8988T (cell line): Measurements from ENCODE around the gene DOC2B.
"Not testable (repeated sequence)": the region's sequence is repeated elsewhere in the genome, so short reads cannot be mapped to it uniquely, and the experiment has no call there.

Experiments used
- DNase-seq: peaks from one replicate; pipeline ENCODE4 v3.0.0; 2011

Gene DOC2B

GRCh38 chr17:210402-210801 lies 29.0 kb upstream of the DOC2B start:
- no peak for DNase-seq

- no peak for DNase-seq
Observed at GRCh38 chr17:208429-208828, 27.0 kb upstream of the DOC2B start.

GRCh38 chr17:207775-208174 lies 26.3 kb upstream of the DOC2B start:
- no peak for DNase-seq

DNA sequence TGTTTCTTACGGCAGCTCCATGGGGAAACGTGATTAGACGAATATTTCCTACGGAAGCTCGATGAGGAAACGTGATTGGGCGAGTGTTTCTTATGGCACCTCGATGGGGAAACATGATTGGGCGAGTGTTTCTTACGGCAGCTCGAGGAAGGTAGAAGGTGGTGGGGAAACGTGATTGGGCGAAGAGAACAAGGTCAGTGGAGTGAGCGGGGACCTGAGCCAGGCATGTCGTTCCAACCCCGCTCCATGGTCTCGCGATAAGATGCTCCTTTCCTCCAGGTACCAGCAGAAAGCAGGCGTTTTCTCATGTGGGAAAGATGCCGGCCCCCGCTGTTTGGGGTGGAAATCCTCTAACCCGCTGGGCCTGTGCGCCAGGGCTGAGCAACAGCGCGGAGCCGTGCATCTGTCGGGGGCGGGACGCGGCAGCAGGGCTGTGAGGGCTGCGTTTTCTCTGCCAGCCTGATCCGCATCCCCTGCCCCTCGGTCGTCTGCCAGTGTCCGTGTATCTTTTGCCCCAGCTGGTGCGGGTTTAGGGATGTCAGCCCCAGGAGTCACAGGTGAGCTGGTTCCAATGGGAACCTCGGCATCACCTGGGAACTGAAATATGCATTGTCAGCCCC lies 25.6 kb upstream of the DOC2B start:
- no peak for DNase-seq

GRCh38 chr17:206484-206883 lies 25.0 kb upstream of the DOC2B start:
- not testable (repeated sequence) for DNase-seq

GRCh38 chr17:205817-206216 lies 24.4 kb upstream of the DOC2B start:
- DNase-seq: no peak

GRCh38 chr17:205148-205669 lies 23.8 kb upstream of the DOC2B start:
- DNase-seq: no peak

DNA sequence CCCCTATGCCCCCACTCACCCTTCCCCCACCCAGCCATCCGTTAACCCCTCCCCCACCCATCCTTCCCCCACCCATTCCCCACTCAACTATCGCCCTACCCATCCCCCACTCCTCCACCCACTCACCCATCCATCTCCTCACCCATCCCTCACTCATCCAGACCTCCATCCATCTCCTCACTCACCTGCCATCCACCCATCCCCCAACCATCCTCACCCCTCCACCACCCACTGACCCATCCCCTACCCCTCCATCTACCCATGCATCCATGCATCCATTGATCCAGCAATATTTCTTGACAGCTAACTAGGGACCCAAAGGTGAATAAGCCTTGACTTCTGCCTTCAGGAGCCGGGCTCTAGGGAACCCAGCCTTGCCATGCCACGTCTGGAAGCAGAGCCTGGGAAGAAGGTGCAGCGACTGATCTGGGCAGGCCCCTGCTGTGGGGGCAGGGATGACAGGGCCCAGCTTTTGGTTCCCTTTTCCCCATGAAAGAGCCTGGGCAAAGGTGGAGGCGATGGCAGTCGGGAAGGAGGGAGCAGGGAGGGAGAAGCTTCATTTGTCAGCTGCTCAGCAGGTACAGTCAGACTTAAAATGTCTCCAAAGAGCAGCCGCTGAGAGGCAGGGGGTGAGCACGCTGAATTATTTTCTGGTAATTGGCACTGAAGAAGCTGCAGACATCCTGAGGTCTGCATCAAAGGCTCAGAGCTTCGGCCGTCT lies 23.1 kb upstream of the DOC2B start:
- no peak for DNase-seq

DNA sequence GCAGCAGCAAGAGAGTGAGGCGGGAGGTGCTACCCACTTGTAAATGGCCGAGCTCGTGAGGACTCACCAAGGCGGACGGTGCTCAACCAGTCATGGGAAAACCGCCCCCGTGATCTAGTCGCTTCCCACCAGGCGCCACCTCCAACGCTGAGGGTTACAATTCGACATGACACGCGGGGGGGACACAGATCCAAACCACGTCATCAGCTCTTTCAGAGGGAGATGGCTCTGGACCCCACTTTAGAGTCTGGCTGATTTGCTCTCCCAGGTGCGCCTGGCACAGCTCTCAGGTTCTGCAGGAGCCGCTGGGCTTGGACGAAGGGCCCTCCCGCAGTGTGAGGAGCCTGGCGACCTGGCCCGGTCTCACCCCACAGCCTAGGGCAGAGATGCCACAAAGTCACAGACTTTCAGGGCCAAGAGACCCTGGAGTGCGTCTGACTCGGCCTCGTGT lies 21.1 kb upstream of the DOC2B start:
- DNase-seq: no peak

- DNase-seq: not testable (repeated sequence)
Observed at GRCh38 chr17:201736-202135, 20.3 kb upstream of the DOC2B start.

- not testable (repeated sequence) for DNase-seq
Observed at GRCh38 chr17:201257-201656, 19.8 kb upstream of the DOC2B start.

- DNase-seq: no peak
Observed at GRCh38 chr17:200586-200985, 19.1 kb upstream of the DOC2B start.

DNA sequence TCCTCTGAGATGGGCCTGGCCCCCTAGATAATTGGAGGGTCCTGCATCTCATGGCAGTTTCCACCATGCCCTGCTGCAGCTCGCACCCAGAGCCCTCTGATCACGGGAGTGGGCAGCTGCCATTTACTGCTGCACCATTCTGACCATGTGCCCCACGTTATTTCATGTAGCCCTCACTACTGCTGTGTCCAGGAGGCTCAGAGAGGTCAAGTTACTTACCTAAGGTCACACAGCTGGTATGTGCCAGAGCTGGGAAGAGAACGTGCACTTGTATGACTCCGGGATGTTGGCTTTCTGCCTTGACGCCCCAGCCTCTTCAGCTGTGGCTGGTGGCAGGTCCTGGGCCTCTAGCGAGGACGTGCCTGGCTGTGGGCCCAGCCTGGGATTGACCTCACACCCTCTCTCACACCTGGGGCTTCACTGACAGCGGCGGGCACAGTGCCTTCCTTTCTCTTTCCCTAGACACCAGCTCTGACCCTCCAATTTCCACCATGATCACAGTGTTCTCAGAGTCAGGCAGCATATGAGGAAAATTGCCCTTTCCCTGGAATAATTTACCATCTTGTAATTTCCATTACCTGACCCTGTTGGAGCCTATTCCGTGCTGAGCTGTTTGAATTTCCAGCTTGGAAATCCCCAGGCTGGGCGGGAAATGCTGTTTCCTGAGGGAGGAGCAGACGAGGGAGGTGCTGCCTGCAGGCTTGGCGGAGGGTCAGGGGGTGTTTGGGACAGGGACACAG lies 18.5 kb upstream of the DOC2B start:
- DNase-seq: no peak

- no peak for DNase-seq
Observed at GRCh38 chr17:199191-199604, 17.7 kb upstream of the DOC2B start.

GRCh38 chr17:198225-198624 lies 16.8 kb upstream of the DOC2B start:
- DNase-seq: not testable (repeated sequence)

GRCh38 chr17:197352-197751 lies 15.9 kb upstream of the DOC2B start:
- DNase-seq: no peak

DNA sequence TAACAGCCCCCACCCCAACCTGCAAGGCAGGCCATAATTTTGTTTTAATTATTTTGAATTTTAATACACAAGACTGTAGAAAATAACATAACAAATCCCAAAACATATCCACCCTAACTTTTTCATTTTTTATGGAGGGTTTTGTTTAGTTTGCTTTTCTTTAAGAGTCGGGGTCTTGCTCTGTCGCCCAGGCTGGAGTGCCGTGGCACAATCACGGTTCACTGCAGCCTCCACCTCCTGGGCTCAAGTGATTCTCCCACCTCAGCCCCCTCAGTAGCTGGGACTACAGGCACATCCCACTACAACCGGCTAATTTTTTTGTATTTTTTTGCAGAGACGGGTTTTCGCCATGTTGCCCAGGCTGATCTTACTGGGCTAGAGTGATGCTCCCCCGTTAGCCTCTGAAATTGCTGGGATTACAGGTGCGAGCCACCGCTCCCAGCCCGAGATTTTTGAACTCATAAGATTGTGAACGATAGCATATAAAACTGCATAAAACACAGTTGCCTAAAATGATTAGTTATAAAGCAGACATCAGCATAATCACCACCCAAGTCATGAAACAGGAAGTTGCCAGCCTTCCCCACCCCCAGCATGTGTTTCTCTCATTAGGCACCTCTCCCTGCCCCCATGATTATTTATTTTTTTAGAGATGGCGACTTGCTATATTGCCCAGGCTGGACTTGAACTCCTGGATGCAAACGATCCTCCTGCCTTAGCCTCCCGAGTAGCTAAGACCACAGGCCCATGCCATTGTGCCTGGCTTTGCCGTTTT lies 13.6 kb upstream of the DOC2B start:
- no peak for DNase-seq

DNA sequence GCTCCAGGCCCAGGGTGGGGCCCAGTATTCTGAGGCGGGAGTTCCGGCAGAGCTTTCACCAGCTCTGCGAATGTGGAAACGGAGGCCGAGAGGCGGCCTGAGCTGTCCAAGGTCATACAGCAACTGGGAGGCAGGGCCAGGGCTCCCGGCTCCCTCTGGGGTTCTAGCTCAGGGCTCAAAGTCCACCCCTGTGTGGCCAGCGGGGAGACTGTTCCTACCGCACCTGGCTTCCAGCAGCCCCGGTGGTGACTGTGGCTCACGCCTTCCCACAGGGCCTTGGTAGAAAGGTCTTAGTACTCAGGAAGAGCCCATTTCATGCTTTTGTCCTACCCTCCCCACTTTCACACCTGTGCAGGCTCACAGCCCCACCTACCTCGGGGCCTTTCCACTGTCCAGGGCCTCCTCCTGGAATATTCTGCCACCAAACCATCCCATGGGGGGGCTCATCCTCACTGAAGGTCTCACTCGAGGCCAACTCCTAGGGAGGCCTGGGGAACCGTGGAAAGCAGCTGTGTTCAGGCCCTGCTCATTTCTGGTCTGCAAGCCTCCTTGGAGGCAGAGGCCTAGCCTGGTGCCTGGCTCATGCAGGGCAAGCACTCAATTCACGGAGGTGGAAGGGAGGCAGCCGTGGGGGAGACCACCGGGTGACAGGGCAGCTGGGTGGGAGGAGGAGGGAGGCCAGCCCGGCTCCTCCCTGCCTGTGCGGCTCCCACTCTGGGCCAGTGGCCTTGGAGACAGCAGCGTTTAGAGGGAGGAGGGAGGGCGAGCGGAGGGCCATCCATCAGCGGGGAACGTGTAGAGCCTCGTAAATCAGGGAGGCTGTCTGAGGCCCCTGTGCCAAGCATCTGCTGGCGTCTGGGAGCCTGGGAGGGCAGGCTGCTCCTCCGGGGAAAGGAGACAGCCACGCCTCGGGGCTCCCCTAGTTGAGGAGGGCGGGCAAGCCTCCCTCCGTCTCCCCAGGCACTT lies 12.7 kb upstream of the DOC2B start:
- DNase-seq: no peak

DNA sequence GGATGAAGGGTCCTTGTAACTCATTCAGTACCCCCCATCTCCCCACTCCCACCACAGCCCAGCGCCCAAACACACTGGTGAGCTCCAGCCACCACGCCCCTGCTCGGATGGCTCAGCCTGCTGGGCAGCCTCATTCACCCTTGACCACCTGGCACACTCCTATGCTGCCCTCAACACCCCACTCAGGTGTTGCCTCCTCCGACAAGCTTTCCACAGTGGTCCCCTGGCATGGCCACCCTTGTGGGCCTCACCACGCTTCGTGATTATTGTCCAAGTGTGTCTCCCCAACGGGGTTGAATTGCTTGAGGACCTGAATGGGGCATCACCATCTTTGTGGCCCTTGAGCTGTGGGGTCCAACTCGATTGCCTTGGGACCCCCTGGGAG lies 12.0 kb upstream of the DOC2B start:
- DNase-seq: no peak

- no peak for DNase-seq
Observed at GRCh38 chr17:192666-193425, 11.4 kb upstream of the DOC2B start.

GRCh38 chr17:189444-189843 lies 8.0 kb upstream of the DOC2B start:
- DNase-seq: no peak
